Esophagus squamous epithelium (tissue), 5 donors: ENCODE measurements around the gene SEC22C. TPM values are rescaled to one million over a fixed set of nuclear protein-coding genes. Genes with fewer than 3 reads are reported as not detected.
A peak's percentile ranks its signal among the peaks of the same experiment; 100 is the strongest.
"Not testable (repeated sequence)": the region's sequence is repeated elsewhere in the genome, so short reads cannot be mapped to it uniquely, and the experiment has no call there.

Source experiments
- DNase-seq: peaks from one replicate; lab custom pipeline; 2025; lab: John Stamatoyannopoulos, UW
- H3K27ac ChIP-seq, 4 donors: fragments of 200-600 bp; sonication (generic); one replicate each; pipeline ENCODE4 v1.5.1; 2016 to 2019; ENCODE audit warnings: mild to moderate bottlenecking in 1 of 4
- H3K27me3 ChIP-seq, 4 donors: fragments of 200-600 bp; sonication (generic); 1 replicate in 3 of 4; 2 replicates in 1 of 4; pipeline versions ENCODE4 v1.5.1 to v1.6.0; 2017 to 2021; ENCODE audit warnings: antibody characterized with exemption in 1 of 4
- H3K36me3 ChIP-seq, 3 donors: fragments of 200-600 bp; sonication (generic); one replicate each; pipeline ENCODE4 v1.5.1; 2016 to 2019
- H3K4me1 ChIP-seq, 3 donors: fragments of 200-600 bp; sonication (generic); one replicate each; pipeline ENCODE4 v1.5.1; 2017 to 2019
- H3K4me3 ChIP-seq, 4 donors: fragments of 200-600 bp; sonication (generic); 1 replicate in 3 of 4; 2 replicates in 1 of 4; pipeline ENCODE4 v1.5.1; 2016 to 2019; ENCODE audit warnings: mild to moderate bottlenecking in 2 of 4, moderate library complexity in 1 of 4
- H3K9me3 ChIP-seq, 3 donors: fragments of 200-600 bp; sonication (generic); one replicate each; pipeline ENCODE4 v1.5.1; 2016 to 2019
- CTCF ChIP-seq, 6 experiments: fragments of 450-650 bp in 4 of 6; fragments of 200-600 bp in 2 of 6; sonication (generic) in 2 of 6; IDR thresholded peaks; one replicate each; pipeline ENCODE4 v1.5.1; 2016 to 2019; ENCODE audit warnings: antibody characterized with exemption in 6 of 6, mild to moderate bottlenecking in 4 of 6, moderate library complexity in 4 of 6
- POLR2A ChIP-seq, 4 donors: fragments of 450-650 bp; IDR thresholded peaks; one replicate each; pipeline ENCODE4 v1.6.1; 2017; ENCODE audit warnings: antibody characterized with exemption in 4 of 4, mild to moderate bottlenecking in 4 of 4, moderate library complexity in 3 of 4
- WGBS, 2 donors: methylation state at CpG; one replicate each; pipeline ENCODE4 v1.1.5; 2018; 5-methylcytosine and 5-hydroxymethylcytosine counted together
- intact Hi-C: fragments of 100-400 bp; cut with DNase I; formaldehyde crosslinking; loops from one replicate; pipeline ENCODE4 v1.15.0; 2022
- total RNA-seq, 4 donors: library from RNA; depleted of rRNA; stranded (reverse); fragments of >200 nt; gene quantifications; one replicate each; pipeline ENCODE4 v1.1.0, GENCODE V29; 2016
- donor health status: DM: yes; HTN: yes; CAD: no.

The SEC22C gene
- total RNA-seq, 4 donors from 2014 or later: 8.8 to 38.5 (median 26.2) TPM

- intact Hi-C loops: loop anchor here (10.0 kb wide), 1 partner anchor 163 kb away; no protein-coding TSS in a partner anchor
These were observed 413 bp downstream of the SEC22C start for GRCh38 chr3:42581400-42581708.

GRCh38 chr3:42579346-42579745 lies 2.4 kb downstream of the SEC22C start:
- H3K27ac ChIP-seq, H3K36me3 ChIP-seq, DNase-seq, H3K4me3 ChIP-seq, intact Hi-C loops, H3K27me3 ChIP-seq: not testable (repeated sequence)
- 98% methylated on average over 3 to 4 of the region's 4 CpGs for WGBS, 2 donors
- Histone ChIP-seq H3K9me3 (peaks cover 0 to 12% (median 9%) of the 10 kb centered on the region in 3 donors), H3K4me1 (peaks cover 5 to 36% (median 9%) of the 10 kb centered on the region in 3 donors)

More at GRCh38 chr3:42581400-42581708, 413 bp downstream of the SEC22C start:
- H3K9me3 ChIP-seq: no peaks in the 10 kb centered on the region
- no peak for DNase-seq
- no peak for TF ChIP-seq CTCF (IDR thresholded peaks at IDR 0.05)
- peak in 1 of 4 donors; percentile 17 for TF ChIP-seq POLR2A (IDR thresholded peaks at IDR 0.05)
- H3K36me3 ChIP-seq: no peaks in the 10 kb centered on the region
- H3K4me1 ChIP-seq: peaks cover 5 to 36% (median 9%) of the 10 kb centered on the region in 3 donors
- 0% methylated on average over 5 of the region's 11 CpGs for WGBS, 2 donors
- peak overlapping the region; percentile 61 to 84 (median 72) for H3K4me3 ChIP-seq
- H3K27me3 ChIP-seq: no peaks in the 10 kb centered on the region
- peak overlapping the region; percentile 83 to 93 (median 88) for H3K27ac ChIP-seq

- DNase-seq: no peak
- Histone ChIP-seq H3K27me3 (no peaks in the 10 kb centered on the region), H3K4me1 (peaks cover 5 to 32% (median 9%) of the 10 kb centered on the region in 3 donors), H3K9me3 (peaks cover 0 to 12% (median 9%) of the 10 kb centered on the region in 3 donors), H3K4me3 (no peak overlapping the region), H3K27ac (no peak overlapping the region), H3K36me3 (peaks cover 0 to 20% (median 0%) of the 10 kb centered on the region in 3 donors)
- 92 to 96% methylated on average over 4 of the region's 4 CpGs for WGBS, 2 donors
- intact Hi-C loops: no loop called here
- TF ChIP-seq CTCF (IDR thresholded peaks at IDR 0.05): no peak
- TF ChIP-seq POLR2A (IDR thresholded peaks at IDR 0.05): no peak
These were observed 3.7 kb downstream of the SEC22C start for GRCh38 chr3:42578054-42578453.

GRCh38 chr3:42575137-42575741 lies 6.5 kb downstream of the SEC22C start:
- intact Hi-C loops: no loop called here
- no peak for DNase-seq
- peaks cover 0 to 21% (median 0%) of the 10 kb centered on the region in 3 donors for H3K36me3 ChIP-seq
- TF ChIP-seq CTCF (IDR thresholded peaks at IDR 0.05): no peak
- no peak for TF ChIP-seq POLR2A (IDR thresholded peaks at IDR 0.05)
- H3K9me3 ChIP-seq: peaks cover 0 to 12% (median 9%) of the 10 kb centered on the region in 3 donors
- H3K4me3 ChIP-seq: no peak overlapping the region
- H3K27ac ChIP-seq: no peak overlapping the region
- peaks cover 0 to 7% (median 0%) of the 10 kb centered on the region in 3 donors for H3K4me1 ChIP-seq
- H3K27me3 ChIP-seq: no peaks in the 10 kb centered on the region

- Histone ChIP-seq H3K9me3 (peaks cover 0 to 12% (median 9%) of the 10 kb centered on the region in 3 donors), H3K27ac (no peak overlapping the region), H3K4me1 (no peaks in the 10 kb centered on the region), H3K4me3 (no peak overlapping the region), H3K36me3 (peaks cover 0 to 47% (median under 1%) of the 10 kb centered on the region in 3 donors), H3K27me3 (no peaks in the 10 kb centered on the region)
- TF ChIP-seq POLR2A (IDR thresholded peaks at IDR 0.05) (no peak), CTCF (IDR thresholded peaks at IDR 0.05) (peak in 4 of 6 experiments; percentile 11 to 49 (median 19))
- no peak for DNase-seq
- 49 to 77% methylated on average over 3 of the region's 3 CpGs for WGBS, 2 donors
- intact Hi-C loops: no loop called here
These were observed 9.5 kb downstream of the SEC22C start for GRCh38 chr3:42572278-42572677.
